Measurements from ENCODE around the gene SDC3.

Gene SDC3

DNA sequence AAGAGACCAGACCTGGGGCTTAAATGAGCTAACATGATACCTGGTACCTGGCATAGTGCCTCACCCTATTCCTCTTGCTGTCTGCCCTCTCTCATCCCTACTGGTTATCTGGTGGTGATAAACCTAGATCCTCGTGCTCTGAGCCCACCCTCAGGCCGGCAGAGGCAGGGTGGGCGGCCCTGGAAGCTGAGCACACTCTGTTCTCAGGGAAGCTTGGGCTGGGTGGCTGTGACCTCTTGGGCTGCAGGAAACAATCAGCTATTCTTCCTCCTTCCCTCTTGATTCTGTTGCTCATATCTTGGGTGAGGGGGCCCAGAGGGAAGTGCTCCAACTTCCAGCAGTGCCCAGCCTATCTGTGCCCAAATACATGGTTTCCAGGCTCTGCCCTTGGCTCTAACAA, 42.0 kb downstream of the SDC3 start:
- TF ChIP-seq, protein P1, sequence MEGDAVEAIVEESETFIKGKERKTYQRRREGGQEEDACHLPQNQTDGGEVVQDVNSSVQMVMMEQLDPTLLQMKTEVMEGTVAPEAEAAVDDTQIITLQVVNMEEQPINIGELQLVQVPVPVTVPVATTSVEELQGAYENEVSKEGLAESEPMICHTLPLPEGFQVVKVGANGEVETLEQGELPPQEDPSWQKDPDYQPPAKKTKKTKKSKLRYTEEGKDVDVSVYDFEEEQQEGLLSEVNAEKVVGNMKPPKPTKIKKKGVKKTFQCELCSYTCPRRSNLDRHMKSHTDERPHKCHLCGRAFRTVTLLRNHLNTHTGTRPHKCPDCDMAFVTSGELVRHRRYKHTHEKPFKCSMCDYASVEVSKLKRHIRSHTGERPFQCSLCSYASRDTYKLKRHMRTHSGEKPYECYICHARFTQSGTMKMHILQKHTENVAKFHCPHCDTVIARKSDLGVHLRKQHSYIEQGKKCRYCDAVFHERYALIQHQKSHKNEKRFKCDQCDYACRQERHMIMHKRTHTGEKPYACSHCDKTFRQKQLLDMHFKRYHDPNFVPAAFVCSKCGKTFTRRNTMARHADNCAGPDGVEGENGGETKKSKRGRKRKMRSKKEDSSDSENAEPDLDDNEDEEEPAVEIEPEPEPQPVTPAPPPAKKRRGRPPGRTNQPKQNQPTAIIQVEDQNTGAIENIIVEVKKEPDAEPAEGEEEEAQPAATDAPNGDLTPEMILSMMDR (conservative IDR thresholded peaks at IDR 0.05; ENCODE audit: low read depth, low read length): no peak
- no peak overlapping the region for H3K4me3 ChIP-seq (ENCODE audit: low read depth, low read length)
- no peak for DNase-seq (ENCODE audit: low read depth)

DNA sequence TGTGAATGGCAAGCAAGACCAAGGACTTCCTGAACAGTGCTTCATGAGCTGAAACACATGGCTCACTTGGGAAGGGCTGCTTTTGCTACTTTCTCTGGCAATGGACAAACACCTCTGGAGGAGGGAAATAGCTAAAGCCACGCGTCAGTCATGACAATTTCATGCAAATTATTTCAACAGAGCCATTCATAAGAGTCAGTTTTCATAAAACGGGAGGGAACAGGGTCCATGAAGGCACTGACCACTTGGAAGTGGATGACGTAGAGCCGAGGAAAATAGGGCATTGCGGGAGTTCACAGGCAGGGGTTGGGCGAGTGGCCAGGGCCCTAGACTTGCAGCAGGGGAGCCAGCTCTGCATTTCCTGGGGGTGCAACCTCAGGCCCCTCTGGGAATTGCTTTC, 43.9 kb downstream of the SDC3 start:
- no peak for DNase-seq (ENCODE audit: low read depth)
- TF ChIP-seq, protein P1 (conservative IDR thresholded peaks at IDR 0.05; ENCODE audit: low read depth, low read length): no peak
- H3K4me3 ChIP-seq (ENCODE audit: low read depth, low read length): no peak overlapping the region

DNA sequence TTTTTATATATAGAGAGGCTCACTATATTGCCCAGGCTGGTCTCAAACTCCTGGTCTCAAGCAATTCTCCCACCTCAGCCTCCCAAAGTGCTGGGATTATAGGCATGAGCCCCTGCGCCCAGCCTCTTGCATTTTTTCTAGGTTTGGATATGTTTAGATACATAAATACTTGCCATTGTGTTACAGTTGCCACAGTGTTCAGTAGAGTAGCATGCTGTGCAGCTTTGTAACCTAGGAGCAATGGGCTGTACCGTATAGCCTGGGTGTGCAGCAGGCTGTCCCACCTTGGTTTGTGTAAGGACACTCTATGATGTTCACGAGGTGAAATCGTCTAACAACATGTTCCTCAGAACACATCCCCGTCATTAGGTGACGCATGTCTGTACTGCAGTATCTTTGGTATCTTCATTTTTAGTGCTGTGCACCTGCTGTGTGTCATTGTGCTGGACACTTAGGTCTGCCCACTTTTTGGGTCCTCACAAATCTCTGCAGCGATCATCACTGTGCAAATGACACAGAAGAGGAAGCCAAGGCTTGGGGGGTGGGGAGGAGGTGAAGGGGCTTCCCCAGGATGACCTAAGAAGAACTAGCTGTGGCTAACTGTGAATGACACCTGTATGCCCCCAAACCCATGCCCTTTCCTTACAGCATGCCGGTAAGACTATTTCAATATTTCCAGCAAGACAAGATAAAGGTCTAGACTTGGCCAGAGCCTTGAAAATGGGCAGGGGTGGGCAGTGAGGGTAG, 44.5 kb downstream of the SDC3 start:
- no peak for DNase-seq (ENCODE audit: low read depth)
- TF ChIP-seq, protein P1 (conservative IDR thresholded peaks at IDR 0.05; ENCODE audit: low read depth, low read length): no peak
- H3K4me3 ChIP-seq (ENCODE audit: low read depth, low read length): no peak overlapping the region

DNA sequence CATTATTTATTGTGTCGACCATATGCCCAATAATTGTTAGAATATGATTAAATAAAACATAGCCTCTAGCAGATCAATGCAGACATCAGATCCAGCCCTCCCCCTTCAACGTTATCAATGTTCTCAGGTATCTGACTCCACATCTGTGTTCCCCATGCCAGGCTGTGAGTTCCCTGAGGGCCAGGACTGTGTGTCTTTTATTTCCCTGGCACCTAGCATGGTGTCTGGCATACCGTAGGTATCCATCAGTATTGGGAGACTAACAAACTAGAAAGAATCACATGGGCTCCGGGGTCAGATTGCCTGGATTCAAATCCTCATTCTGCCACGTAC, 48.3 kb downstream of the SDC3 start:
- no peak for DNase-seq (ENCODE audit: low read depth)
- TF ChIP-seq, protein P1 (conservative IDR thresholded peaks at IDR 0.05; ENCODE audit: low read depth, low read length): no peak
- H3K4me3 ChIP-seq (ENCODE audit: low read depth, low read length): no peak overlapping the region

DNA sequence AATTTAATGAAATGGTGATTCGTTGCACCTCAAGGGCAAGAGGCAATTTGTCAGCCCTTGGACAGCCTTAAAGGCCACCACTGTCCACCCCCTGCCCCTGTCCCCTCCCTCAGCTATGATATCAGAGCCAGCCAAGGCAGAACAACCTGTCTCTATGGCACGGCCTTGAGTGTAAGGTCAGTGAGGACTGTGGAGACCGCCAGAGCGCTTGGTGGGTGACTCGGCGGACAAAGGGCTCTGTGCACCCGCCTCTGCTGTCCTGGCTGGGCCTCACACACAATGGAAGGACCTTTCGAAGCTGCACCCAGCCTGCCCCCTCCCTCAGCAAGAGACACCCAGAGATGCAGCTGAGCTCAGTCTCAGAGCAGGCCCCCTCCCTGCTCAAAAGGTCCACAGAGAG, 50.6 kb downstream of the SDC3 start:
- TF ChIP-seq, protein P1 (conservative IDR thresholded peaks at IDR 0.05; ENCODE audit: low read depth, low read length): no peak

DNA sequence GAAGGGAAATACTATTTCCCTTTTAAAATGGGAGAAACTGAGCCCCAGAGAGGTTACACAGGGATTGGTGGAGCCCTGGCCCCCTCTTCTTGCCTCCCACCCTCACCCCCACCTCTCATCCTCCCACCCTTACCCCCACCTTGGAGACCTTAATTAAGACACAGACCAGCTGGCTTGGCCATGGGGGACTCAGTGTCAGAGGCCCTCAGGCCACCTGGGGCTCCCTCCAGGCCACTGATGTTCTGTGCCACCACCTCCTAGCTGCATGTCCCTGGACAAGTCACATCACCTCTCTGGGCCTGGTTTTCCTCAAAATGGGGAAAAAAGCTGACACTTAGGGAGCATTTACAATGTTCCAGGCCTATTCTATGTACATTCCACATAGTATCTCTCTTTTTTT, 51.5 kb downstream of the SDC3 start:
- TF ChIP-seq, protein P1 (conservative IDR thresholded peaks at IDR 0.05; ENCODE audit: low read depth, low read length): no peak
- no peak overlapping the region for H3K4me3 ChIP-seq (ENCODE audit: low read depth, low read length)
- DNase-seq (ENCODE audit: low read depth): no peak

More for the DNA sequence above, 50.6 kb downstream of the SDC3 start:
- no peak for DNase-seq (ENCODE audit: low read depth)
- no peak overlapping the region for H3K4me3 ChIP-seq (ENCODE audit: low read depth, low read length)

DNA sequence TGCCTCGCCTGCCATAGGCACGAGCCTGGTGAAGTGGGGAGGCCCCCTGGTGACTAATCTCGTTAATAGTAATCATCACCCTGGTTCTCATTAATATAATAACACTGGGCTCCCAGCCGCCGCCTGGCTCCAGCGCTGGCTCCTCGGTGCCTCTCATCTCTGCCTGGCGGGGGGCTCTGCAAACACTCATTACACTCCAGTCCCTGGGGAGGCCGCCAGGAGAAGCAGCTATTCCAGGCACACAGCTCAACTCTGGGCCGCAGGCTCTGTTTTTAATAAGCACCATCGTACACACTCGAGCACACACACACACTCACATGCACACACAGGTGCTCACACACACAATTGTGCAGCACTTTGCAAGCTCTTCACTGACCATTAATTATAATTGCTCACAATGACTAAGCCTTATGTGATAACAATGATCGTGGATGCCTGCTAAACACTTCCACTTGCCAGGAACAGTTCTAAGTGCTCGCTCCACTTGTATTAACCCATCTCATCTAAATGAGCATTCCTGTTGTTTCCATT, 52.2 kb downstream of the SDC3 start:
- TF ChIP-seq, protein P1 (conservative IDR thresholded peaks at IDR 0.05; ENCODE audit: low read depth, low read length): no peak

More for the DNA sequence above, 52.2 kb downstream of the SDC3 start:
- H3K4me3 ChIP-seq (ENCODE audit: low read depth, low read length): no peak overlapping the region
- DNase-seq (ENCODE audit: low read depth): peak; percentile 50
